HT1080 (cell line): ENCODE measurements around the gene NEMP2. TPM values are rescaled to one million over a fixed set of nuclear protein-coding genes. Genes with fewer than 3 reads are reported as not detected.
"Not testable (repeated sequence)": the region's sequence is repeated elsewhere in the genome, so short reads cannot be mapped to it uniquely, and the experiment has no call there.

Experiments
- DNase-seq: peaks from one replicate; pipeline ENCODE4 v3.0.0-alpha.2; 2015; ENCODE audit warnings: low read depth
- total RNA-seq: library from RNA; depleted of rRNA; stranded (reverse); fragments of >200 nt; shearing (Covaris generic); gene quantifications from 2 replicates; pipeline ENCODE4 v1.2.3, GENCODE V29; 2014

NEMP2 gene
- total RNA-seq, 1 experiment from 2014 or later, result 16.5 TPM

DNA sequence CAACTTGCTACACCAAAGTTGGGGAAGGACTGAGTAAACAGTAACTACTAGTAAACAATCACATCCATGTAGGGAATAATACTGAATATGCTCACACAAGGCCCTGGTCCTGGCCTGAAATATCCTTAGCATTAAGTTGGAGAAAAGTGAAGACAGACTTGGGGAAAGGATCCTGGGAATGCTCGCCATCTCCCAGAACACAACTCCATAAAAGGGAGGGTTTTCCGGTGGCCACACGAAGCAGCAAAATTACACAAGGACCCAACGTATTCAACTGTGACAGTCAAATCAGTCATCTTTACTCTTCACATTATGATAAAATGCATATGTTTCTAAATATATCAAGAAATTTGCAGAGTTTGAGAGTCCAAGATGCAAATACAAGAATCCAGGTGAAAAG, 7.3 kb downstream of the NEMP2 start:
- no peak for DNase-seq

GRCh38 chr2:190526105-190526750, 8.3 kb downstream of the NEMP2 start:
- DNase-seq, result no peak

DNA sequence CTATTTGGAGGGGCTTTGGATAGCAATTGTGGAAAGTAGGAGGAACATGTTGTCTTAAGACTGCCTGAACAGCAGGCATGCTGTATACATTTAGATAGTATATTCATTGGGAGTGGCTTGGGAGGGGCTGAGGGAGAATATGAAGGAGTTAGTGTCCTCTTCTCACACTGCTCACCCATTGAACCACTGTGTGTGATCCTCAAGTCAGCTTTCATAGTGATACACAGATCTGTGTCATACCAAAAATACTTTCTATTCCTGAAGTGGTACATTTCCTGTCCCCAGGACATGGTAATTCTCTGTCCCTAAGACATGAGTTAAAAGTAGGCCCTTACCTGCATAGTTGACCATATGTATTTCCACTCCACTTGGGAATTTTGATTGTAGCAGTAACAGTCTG, 9.6 kb downstream of the NEMP2 start:
- no peak for DNase-seq

DNA sequence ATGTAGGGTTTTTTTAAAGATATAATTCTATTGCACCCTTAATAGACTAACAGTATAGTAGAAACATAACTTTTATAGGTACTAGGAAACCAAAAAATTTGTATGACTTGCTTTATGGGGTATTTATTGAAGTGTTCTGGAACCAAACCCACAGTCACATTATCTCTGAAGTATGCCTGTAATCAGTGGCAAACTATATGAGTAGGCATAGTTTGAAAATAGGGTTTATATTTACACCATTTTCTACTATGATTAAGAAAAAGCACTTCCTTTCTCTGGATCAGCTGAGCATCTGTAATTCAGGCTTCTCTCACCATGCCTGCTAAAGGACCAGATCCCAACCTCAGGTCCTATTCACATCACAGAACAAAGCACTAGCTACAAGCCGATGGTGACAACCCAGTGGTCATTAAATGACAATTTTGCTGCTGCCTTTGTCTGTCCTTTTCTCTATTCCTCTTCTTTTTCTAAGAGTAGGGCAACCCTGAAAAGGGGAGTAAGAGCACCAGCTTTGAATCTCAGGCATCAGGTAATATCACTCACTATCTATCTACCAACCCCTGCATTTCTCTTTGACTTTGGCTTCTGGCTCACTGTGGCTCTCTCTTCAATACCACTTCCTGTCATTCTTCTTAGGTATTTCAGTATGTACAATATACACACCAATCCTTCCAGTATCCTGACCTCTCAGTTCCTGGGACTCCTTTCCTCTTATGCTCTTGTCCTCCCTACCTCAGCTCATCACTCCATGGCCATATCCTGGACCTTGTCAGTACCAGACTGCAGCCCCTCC, 14.4 kb downstream of the NEMP2 start:
- no peak for DNase-seq

- no peak for DNase-seq
Measured at GRCh38 chr2:190517468-190517867, 17.1 kb downstream of the NEMP2 start.

- DNase-seq, result no peak
Measured at GRCh38 chr2:190515687-190516086, 18.8 kb downstream of the NEMP2 start.

DNA sequence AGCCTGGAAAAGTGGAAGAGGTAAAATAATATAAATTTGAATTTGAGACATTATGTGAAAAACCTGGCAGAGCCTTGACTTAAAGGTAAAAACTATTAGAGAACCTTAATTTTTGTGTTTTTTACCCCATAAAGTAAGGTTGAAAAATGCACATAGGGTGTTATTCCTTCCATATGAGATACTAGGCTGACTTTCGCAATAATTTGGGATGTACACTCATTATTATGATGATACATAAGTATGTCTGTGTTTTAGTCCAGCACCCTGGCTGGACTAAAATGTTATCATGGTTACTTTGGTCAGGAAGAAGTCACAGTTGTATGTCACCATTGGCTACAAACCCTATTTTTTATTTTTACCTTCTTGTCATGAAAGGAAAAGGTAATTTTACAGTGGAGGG, 19.8 kb downstream of the NEMP2 start:
- DNase-seq, result no peak

DNA sequence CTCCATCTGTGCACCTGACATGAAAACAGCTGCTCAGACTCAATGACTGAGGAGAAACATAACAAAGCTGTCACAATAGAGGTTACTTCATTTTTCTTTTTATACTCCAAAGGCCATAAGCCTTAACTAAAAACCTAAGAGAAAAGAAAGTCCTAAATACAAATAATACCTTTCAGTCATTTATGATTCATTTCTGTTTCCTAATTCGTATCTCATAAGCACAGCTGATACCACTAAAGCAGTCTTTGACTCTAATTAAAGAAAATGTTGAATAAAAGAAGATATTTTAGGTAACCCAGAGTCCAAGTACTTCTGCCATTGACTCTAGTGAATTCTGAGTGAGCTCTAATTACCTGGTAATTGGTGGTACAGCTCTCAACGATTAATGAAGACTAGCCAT, 20.6 kb downstream of the NEMP2 start:
- no peak for DNase-seq

DNA sequence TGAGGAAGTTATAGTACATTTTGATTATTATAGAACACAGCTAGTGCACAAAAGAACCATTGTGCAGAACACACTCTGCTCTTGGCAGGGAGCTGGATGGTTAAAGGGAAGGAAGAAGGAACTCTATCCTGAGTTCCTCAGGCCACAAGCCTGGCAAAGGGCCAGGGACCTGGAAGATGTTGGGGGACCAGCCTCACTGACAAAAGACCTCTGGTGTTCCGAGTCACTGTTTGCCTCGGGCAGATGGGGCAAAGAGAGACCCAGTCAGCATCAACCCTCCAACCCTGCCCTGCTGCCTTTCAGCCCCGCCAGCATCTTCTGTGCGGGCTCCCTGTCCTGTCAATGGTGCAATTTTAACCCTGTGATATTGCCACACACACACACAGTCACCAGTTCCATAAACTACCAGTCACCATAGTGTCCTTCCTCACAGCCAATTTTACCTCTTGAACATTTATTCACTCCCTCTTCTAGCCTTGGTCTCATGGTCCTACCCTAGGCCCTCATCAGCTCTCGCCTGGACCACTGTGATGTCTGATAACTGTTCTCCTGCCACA, 21.9 kb downstream of the NEMP2 start:
- peak; percentile 39 for DNase-seq

DNA sequence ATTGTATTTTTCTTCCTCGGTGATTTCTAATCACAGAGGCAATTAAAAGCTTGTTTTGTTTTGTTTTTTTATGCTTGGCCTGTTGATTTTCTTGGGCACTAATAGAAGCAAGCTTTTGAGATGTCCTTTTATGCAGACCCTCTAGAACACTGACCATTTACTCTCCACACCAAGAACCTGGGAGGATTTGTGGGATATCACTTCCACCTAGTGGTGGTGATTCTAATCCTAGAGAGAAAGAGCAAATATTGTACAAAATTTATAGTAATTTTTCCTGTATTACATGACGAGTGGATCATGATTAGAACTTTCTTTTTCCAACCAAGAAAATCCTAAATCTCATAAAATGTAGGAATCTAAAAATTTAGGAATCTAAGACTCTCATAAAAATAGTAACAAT, 23.4 kb downstream of the NEMP2 start:
- DNase-seq, result peak; percentile 24

- DNase-seq, result not testable (repeated sequence)
Measured at GRCh38 chr2:190509895-190510294, 24.6 kb downstream of the NEMP2 start.

- no peak for DNase-seq
Measured at GRCh38 chr2:190507135-190507534, 27.4 kb downstream of the NEMP2 start.

- DNase-seq, result no peak
Measured at GRCh38 chr2:190506666-190507065, 27.9 kb downstream of the NEMP2 start.

GRCh38 chr2:190505696-190506095, 28.8 kb downstream of the NEMP2 start:
- DNase-seq, result no peak

- DNase-seq, result no peak
Measured at GRCh38 chr2:190504912-190505311, 29.6 kb downstream of the NEMP2 start.

GRCh38 chr2:190503088-190503487, 31.4 kb downstream of the NEMP2 start:
- DNase-seq, result no peak

- no peak for DNase-seq
Measured at GRCh38 chr2:190501702-190502407, 32.7 kb downstream of the NEMP2 start.

GRCh38 chr2:190501231-190501630, 33.3 kb downstream of the NEMP2 start:
- no peak for DNase-seq

GRCh38 chr2:190500054-190500502, 34.4 kb downstream of the NEMP2 start:
- no peak for DNase-seq

GRCh38 chr2:190499273-190499672, 35.2 kb downstream of the NEMP2 start:
- no peak for DNase-seq

- DNase-seq, result no peak
Measured at GRCh38 chr2:190497428-190497827, 37.1 kb downstream of the NEMP2 start.
